Stimulated activated CD8-positive, alpha-beta memory T cell treated with anti-CD3 and anti-CD28 coated beads, Interleukin-15, amount 100 ng/mL, for 1 hour (primary cell): ENCODE measurements around the gene MINPP1.
"Not testable (repeated sequence)": the region's sequence is repeated elsewhere in the genome, so short reads cannot be mapped to it uniquely, and the experiment has no call there.

Experiments used
- DNase-seq: peaks from one replicate; pipeline ENCODE4 v3.0.0-alpha.2; 2020; ENCODE audit warnings: low read depth

The MINPP1 gene

GRCh38 chr10:87578160-87578841 is 73.6 kb downstream of the MINPP1 start:
- no peak for DNase-seq

- DNase-seq, result no peak
Observed at GRCh38 chr10:87578842-87579401, 74.2 kb downstream of the MINPP1 start.

- DNase-seq, result no peak
Observed at GRCh38 chr10:87579563-87579962, 74.9 kb downstream of the MINPP1 start.

GRCh38 chr10:87580016-87580415 is 75.3 kb downstream of the MINPP1 start:
- no peak for DNase-seq

- DNase-seq, result no peak
Observed at GRCh38 chr10:87585565-87586514, 81.1 kb downstream of the MINPP1 start.

GRCh38 chr10:87589645-87590051 is 85.0 kb downstream of the MINPP1 start:
- DNase-seq, result no peak

GRCh38 chr10:87590705-87591588 is 86.3 kb downstream of the MINPP1 start:
- no peak for DNase-seq

- DNase-seq, result no peak
Observed at GRCh38 chr10:87591589-87591886, 86.8 kb downstream of the MINPP1 start.

GRCh38 chr10:87592920-87593319 is 88.2 kb downstream of the MINPP1 start:
- not testable (repeated sequence) for DNase-seq

GRCh38 chr10:87593702-87594101 is 89.0 kb downstream of the MINPP1 start:
- no peak for DNase-seq

GRCh38 chr10:87594181-87594580 is 89.5 kb downstream of the MINPP1 start:
- DNase-seq, result no peak

- DNase-seq, result no peak
Observed at GRCh38 chr10:87594864-87595263, 90.2 kb downstream of the MINPP1 start.

- DNase-seq, result no peak
Observed at GRCh38 chr10:87596351-87596750, 91.7 kb downstream of the MINPP1 start.

GRCh38 chr10:87598700-87599099 is 94.0 kb downstream of the MINPP1 start:
- DNase-seq, result no peak

- no peak for DNase-seq
Observed at GRCh38 chr10:87600581-87600980, 95.9 kb downstream of the MINPP1 start.
